Measurements from ENCODE around the gene PRR16. TPM values are rescaled to one million over a fixed set of nuclear protein-coding genes. Genes with fewer than 3 reads are reported as not detected.

Gene PRR16
- total RNA-seq, 1 donor from 2014 or later: 10.7 TPM

- peaks cover 47% of the 10 kb centered on the region for H3K4me1 Mint-ChIP-seq (ENCODE audit: low read depth)
- no peaks in the 10 kb centered on the region for H3K9me3 Mint-ChIP-seq (ENCODE audit: low read depth)
- peak overlapping the region; percentile 51 for H3K27ac Mint-ChIP-seq (ENCODE audit: unreplicated experiment)
- H3K36me3 Mint-ChIP-seq (ENCODE audit: low read depth): peaks cover 1% of the 10 kb centered on the region
- TF ChIP-seq CTCF (IDR thresholded peaks at IDR 0.05): no peak
- H3K4me3 Mint-ChIP-seq (ENCODE audit: unreplicated experiment): no peak overlapping the region
- H3K27me3 Mint-ChIP-seq (ENCODE audit: low read depth): no peaks in the 10 kb centered on the region
- no peak for DNase-seq (ENCODE audit: low spot score)
Observed at GRCh38 chr5:120615967-120616645, 152.0 kb downstream of the PRR16 start.

GRCh38 chr5:120621339-120621738, 157.2 kb downstream of the PRR16 start:
- no peaks in the 10 kb centered on the region for H3K27me3 Mint-ChIP-seq (ENCODE audit: low read depth)
- H3K27ac Mint-ChIP-seq (ENCODE audit: unreplicated experiment): no peak overlapping the region

GRCh38 chr5:120624021-120624563, 160.0 kb downstream of the PRR16 start:
- H3K9me3 Mint-ChIP-seq (ENCODE audit: low read depth): peaks cover 5% of the 10 kb centered on the region
- peak overlapping the region; percentile 66 for H3K27ac Mint-ChIP-seq (ENCODE audit: unreplicated experiment)
- H3K27me3 Mint-ChIP-seq (ENCODE audit: low read depth): no peaks in the 10 kb centered on the region
- peaks cover 2% of the 10 kb centered on the region for H3K36me3 Mint-ChIP-seq (ENCODE audit: low read depth)
- H3K4me1 Mint-ChIP-seq (ENCODE audit: low read depth): peaks cover 23% of the 10 kb centered on the region
- peak overlapping the region; percentile 42 for H3K4me3 Mint-ChIP-seq (ENCODE audit: unreplicated experiment)
- no peak for DNase-seq (ENCODE audit: low spot score)
- TF ChIP-seq CTCF (IDR thresholded peaks at IDR 0.05): no peak

More at GRCh38 chr5:120621339-120621738, 157.2 kb downstream of the PRR16 start:
- H3K9me3 Mint-ChIP-seq (ENCODE audit: low read depth): peaks cover 5% of the 10 kb centered on the region
- no peak overlapping the region for H3K4me3 Mint-ChIP-seq (ENCODE audit: unreplicated experiment)
- H3K36me3 Mint-ChIP-seq (ENCODE audit: low read depth): peaks cover 2% of the 10 kb centered on the region
- peaks cover 36% of the 10 kb centered on the region for H3K4me1 Mint-ChIP-seq (ENCODE audit: low read depth)
- DNase-seq (ENCODE audit: low spot score): no peak
- TF ChIP-seq CTCF (IDR thresholded peaks at IDR 0.05): no peak

GRCh38 chr5:120628156-120628555, 164.1 kb downstream of the PRR16 start:
- H3K4me3 Mint-ChIP-seq (ENCODE audit: unreplicated experiment): no peak overlapping the region
- H3K9me3 Mint-ChIP-seq (ENCODE audit: low read depth): peaks cover 5% of the 10 kb centered on the region
- H3K27ac Mint-ChIP-seq (ENCODE audit: unreplicated experiment): no peak overlapping the region
- TF ChIP-seq CTCF (IDR thresholded peaks at IDR 0.05): no peak
- DNase-seq (ENCODE audit: low spot score): no peak
- H3K4me1 Mint-ChIP-seq (ENCODE audit: low read depth): peaks cover 14% of the 10 kb centered on the region
- H3K36me3 Mint-ChIP-seq (ENCODE audit: low read depth): peaks cover 9% of the 10 kb centered on the region
- no peaks in the 10 kb centered on the region for H3K27me3 Mint-ChIP-seq (ENCODE audit: low read depth)

- H3K36me3 Mint-ChIP-seq (ENCODE audit: low read depth): peaks cover 7% of the 10 kb centered on the region
- no peak overlapping the region for H3K27ac Mint-ChIP-seq (ENCODE audit: unreplicated experiment)
- no peaks in the 10 kb centered on the region for H3K27me3 Mint-ChIP-seq (ENCODE audit: low read depth)
- H3K9me3 Mint-ChIP-seq (ENCODE audit: low read depth): no peaks in the 10 kb centered on the region
- no peak overlapping the region for H3K4me3 Mint-ChIP-seq (ENCODE audit: unreplicated experiment)
- TF ChIP-seq CTCF (IDR thresholded peaks at IDR 0.05): no peak
- no peak for DNase-seq (ENCODE audit: low spot score)
- no peaks in the 10 kb centered on the region for H3K4me1 Mint-ChIP-seq (ENCODE audit: low read depth)
Observed at GRCh38 chr5:120630550-120630949, 166.4 kb downstream of the PRR16 start.
